T-helper 1 cell (primary cell): ENCODE results near the gene ZSCAN5C.
"Not testable (repeated sequence)": the region's sequence is repeated elsewhere in the genome, so short reads cannot be mapped to it uniquely, and the experiment has no call there.

ENCODE experiments used
- DNase-seq, 5 donors: peaks; one replicate each; pipeline ENCODE4 v3.0.0-alpha.2; 2012 to 2020

ZSCAN5C gene

GRCh38 chr19:56193981-56194640 lies 8.0 kb upstream of the ZSCAN5C start:
- DNase-seq, result no peak

- DNase-seq, result not testable (repeated sequence)
Observed at GRCh38 chr19:56197646-56198045, 4.4 kb upstream of the ZSCAN5C start, which contains the start of gene ZSCAN5B. TSS of gene ZSCAN5B (minus strand) at chr19:56197783. CDS start at chr19:56193052, 4,731 bp downstream.

- no peak for DNase-seq
Observed at GRCh38 chr19:56199687-56200086, 2.4 kb upstream of the ZSCAN5C start.

- DNase-seq, result not testable (repeated sequence)
Observed at GRCh38 chr19:56207581-56207980, 5.5 kb downstream of the ZSCAN5C start.

GRCh38 chr19:56209091-56209490 lies 7.0 kb downstream of the ZSCAN5C start:
- no peak for DNase-seq

- not testable (repeated sequence) for DNase-seq
Observed at GRCh38 chr19:56210036-56210435, 8.0 kb downstream of the ZSCAN5C start.

GRCh38 chr19:56211718-56212117 lies 9.6 kb downstream of the ZSCAN5C start:
- no peak for DNase-seq

- peak in 1 of 5 donors; percentile 4 for DNase-seq
Observed at GRCh38 chr19:56217039-56217949, 15.2 kb downstream of the ZSCAN5C start.

GRCh38 chr19:56218961-56219360 lies 16.9 kb downstream of the ZSCAN5C start:
- DNase-seq, result no peak

GRCh38 chr19:56221442-56221841 lies 19.4 kb downstream of the ZSCAN5C start:
- DNase-seq, result not testable (repeated sequence)

- DNase-seq, result no peak
Observed at GRCh38 chr19:56221851-56222250, 19.8 kb downstream of the ZSCAN5C start.

- DNase-seq, result no peak
Observed at GRCh38 chr19:56222901-56223300, 20.8 kb downstream of the ZSCAN5C start.

- no peak for DNase-seq
Observed at GRCh38 chr19:56223481-56223880, 21.4 kb downstream of the ZSCAN5C start.

GRCh38 chr19:56245121-56245740 lies 43.2 kb downstream of the ZSCAN5C start:
- DNase-seq, result no peak

GRCh38 chr19:56245764-56246163 lies 43.7 kb downstream of the ZSCAN5C start:
- not testable (repeated sequence) for DNase-seq

- not testable (repeated sequence) for DNase-seq
Observed at GRCh38 chr19:56248736-56249338, 46.8 kb downstream of the ZSCAN5C start.

GRCh38 chr19:56252699-56253422 lies 50.8 kb downstream of the ZSCAN5C start:
- peak; percentile 16 to 67 (median 48) for DNase-seq

- peak in 1 of 5 donors; percentile 21 for DNase-seq
Observed at GRCh38 chr19:56253737-56254136, 51.7 kb downstream of the ZSCAN5C start.

- DNase-seq, result no peak
Observed at GRCh38 chr19:56258272-56258671, 56.2 kb downstream of the ZSCAN5C start.
